GF-D8 (cell line): Measurements from ENCODE around the gene AMBRA1.
A peak's percentile ranks its signal among the peaks of the same experiment; 100 is the strongest.

Experiments used
- DNase-seq: peaks from one replicate; lab custom pipeline; 2025; lab: John Stamatoyannopoulos, UW

AMBRA1 gene

GRCh38 chr11:46577058-46577457 is 16.8 kb downstream of the AMBRA1 start:
- DNase-seq = no peak

GRCh38 chr11:46574656-46575055 is 19.2 kb downstream of the AMBRA1 start:
- no peak for DNase-seq

GRCh38 chr11:46570790-46571398 is 22.9 kb downstream of the AMBRA1 start:
- DNase-seq = no peak

- DNase-seq = no peak
Measured at GRCh38 chr11:46565232-46565840, 28.5 kb downstream of the AMBRA1 start.

GRCh38 chr11:46564459-46564858 is 29.4 kb downstream of the AMBRA1 start:
- no peak for DNase-seq

GRCh38 chr11:46562527-46562926 is 31.3 kb downstream of the AMBRA1 start:
- DNase-seq = no peak

GRCh38 chr11:46560300-46560991 is 33.4 kb downstream of the AMBRA1 start:
- no peak for DNase-seq

DNA sequence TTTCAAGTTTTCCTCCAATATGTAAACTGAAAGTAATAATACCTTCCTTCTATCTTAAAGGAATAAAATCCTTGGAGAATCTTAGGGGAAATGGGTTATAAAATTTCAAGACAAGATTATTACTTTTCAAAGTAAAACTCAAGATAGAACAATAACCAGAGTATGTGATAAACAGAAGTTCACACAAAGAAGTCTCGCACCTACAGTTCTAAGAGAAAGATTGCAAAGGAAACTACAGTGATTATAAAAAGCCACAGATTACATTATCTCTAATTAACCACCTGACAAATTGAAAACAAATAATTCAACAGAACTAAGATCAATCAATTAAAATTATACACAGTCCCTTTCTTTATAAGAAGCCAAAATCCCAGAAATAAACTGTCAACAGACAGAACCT is 34.0 kb downstream of the AMBRA1 start:
- DNase-seq = no peak

DNA sequence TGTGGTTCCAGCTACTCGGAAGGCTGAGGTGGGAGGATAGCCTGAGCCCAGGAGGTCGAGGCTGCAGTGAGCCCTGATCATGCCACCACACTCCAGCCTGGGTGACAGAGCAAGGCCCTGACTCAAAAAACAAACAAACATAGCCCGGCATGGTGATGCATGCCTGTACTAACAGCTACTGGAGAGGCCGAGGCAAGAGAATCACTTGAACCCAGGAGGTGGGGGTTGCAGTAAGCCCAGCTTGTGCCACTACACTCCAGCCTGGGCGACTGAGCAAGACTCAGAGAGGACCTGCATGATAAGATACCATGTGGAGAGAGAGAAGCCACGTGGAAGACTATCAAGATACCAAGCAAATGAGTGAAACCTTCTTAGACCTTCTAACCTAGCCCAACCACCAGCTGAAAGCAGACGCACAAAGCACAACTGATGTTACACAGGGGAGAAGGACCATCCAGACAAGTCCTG is 36.1 kb downstream of the AMBRA1 start:
- DNase-seq = no peak

DNA sequence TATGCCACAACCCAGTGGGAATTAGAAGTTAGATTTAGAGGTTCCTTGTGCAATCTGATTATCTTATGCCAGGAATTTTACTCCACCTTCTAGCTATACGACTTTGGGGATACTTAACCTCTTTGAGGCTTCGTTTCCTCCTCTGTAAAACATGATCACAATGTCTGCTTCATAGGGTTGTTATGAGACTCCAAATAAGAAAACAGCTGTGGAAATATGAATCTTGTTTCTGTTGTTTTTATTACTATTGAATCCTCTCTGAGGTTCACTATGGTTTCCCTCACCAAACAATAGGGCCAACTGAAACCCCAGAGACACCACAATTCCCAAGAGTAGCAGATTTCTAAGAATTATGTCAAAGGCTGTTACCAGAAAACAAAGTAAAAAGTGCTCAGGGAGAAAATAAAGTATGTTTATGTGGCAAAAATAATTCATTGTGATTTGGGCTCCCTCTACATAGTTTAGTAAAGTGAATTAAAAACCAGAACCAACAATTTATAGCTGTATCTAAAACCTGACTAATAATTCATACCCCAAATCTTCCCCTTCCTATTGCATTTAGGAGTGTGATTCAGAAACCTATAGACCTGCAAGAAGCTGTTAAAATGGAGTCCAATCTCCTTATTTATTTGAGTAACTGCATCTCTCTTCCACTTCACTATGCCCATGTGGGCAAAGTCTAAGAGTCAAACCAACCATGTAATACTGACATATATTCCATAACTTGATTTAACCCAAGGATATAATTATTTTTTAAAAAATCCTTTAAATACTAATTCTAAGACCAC is 38.4 kb downstream of the AMBRA1 start:
- peak; percentile 36 for DNase-seq

GRCh38 chr11:46554213-46555147 is 39.3 kb downstream of the AMBRA1 start:
- DNase-seq = peak; percentile 57

DNA sequence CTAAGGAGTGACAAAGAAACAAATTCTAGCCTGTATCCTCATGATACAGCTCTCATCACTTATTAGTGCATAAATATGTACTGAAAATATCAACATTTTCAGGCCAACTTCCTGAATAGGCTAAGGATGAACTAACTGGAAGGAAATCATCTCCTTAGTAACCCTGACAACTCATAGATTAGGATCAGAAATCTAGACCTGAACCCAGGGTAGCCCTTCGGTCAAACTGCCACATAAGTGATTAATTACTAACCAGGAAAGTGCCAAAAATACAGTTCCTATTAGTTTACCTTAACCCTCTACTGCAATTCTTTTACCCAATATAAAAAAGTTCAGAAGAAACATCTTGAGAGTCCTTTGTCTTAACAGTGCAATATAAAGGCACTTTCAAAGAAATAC is 40.0 kb downstream of the AMBRA1 start:
- DNase-seq = peak; percentile 57

- DNase-seq = no peak
Measured at GRCh38 chr11:46551261-46551660, 42.6 kb downstream of the AMBRA1 start.

DNA sequence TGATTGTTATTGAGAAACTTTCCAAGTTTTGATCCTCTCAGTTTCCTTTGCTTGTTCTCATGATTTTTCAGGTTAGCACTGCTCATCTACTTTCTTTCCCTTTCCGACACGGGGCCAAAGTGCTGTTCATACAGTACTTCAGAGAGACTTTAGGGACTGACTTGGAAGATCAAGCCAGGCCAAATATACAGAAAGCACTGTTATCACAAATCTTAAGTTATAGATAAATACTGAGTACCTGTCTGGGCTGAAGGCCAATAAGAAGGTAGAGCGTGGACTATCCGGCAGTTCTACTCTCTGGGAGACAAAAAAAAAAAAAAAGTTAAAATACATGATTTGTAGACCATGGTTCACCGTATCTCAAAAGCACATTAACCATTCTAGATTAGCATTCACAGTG is 46.2 kb downstream of the AMBRA1 start:
- DNase-seq = no peak

- no peak for DNase-seq
Measured at GRCh38 chr11:46543564-46543963, 50.3 kb downstream of the AMBRA1 start.

- no peak for DNase-seq
Measured at GRCh38 chr11:46541593-46542371, 52.0 kb downstream of the AMBRA1 start.

GRCh38 chr11:46540807-46541206 is 53.0 kb downstream of the AMBRA1 start:
- no peak for DNase-seq

GRCh38 chr11:46537537-46538295 is 56.1 kb downstream of the AMBRA1 start:
- DNase-seq = peak; percentile 19

DNA sequence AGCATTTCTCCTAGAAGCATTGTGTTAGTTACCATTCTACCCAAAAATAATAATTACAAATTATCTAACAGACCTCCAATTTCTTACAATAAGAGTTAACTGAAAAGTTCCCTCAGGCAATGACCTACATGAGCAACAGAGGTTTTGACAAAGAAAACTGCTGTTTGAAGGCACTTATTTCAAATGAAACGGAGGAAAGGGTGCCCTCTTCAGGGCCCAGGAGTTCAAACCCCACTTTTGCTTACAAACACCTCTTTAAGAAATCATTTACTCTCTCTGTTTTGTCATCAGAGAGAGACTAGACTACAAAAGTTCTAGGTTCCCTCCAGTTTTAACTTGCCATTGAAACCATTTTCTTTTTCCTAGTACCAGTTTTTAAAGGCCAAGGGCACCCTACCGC is 56.7 kb downstream of the AMBRA1 start:
- no peak for DNase-seq

GRCh38 chr11:46535688-46536087 is 58.1 kb downstream of the AMBRA1 start:
- no peak for DNase-seq
